Myocyte (in vitro differentiated cells): ENCODE data around the gene TRIM62. TPM values are rescaled to one million over a fixed set of nuclear protein-coding genes. Genes with fewer than 3 reads are reported as not detected.
"Not testable (repeated sequence)": the region's sequence is repeated elsewhere in the genome, so short reads cannot be mapped to it uniquely, and the experiment has no call there.

Experiments
- DNase-seq: peaks from one replicate; pipeline ENCODE4 v3.0.0-alpha.2; 2012; ENCODE audit warnings: low read depth
- total RNA-seq: library from RNA; depleted of rRNA; stranded (reverse); fragments of >200 nt; gene quantifications from 2 replicates; pipeline ENCODE4 v1.2.3, GENCODE V29; 2014

The TRIM62 gene
- total RNA-seq, 1 donor from 2014 or later, result 16.8 TPM

DNA sequence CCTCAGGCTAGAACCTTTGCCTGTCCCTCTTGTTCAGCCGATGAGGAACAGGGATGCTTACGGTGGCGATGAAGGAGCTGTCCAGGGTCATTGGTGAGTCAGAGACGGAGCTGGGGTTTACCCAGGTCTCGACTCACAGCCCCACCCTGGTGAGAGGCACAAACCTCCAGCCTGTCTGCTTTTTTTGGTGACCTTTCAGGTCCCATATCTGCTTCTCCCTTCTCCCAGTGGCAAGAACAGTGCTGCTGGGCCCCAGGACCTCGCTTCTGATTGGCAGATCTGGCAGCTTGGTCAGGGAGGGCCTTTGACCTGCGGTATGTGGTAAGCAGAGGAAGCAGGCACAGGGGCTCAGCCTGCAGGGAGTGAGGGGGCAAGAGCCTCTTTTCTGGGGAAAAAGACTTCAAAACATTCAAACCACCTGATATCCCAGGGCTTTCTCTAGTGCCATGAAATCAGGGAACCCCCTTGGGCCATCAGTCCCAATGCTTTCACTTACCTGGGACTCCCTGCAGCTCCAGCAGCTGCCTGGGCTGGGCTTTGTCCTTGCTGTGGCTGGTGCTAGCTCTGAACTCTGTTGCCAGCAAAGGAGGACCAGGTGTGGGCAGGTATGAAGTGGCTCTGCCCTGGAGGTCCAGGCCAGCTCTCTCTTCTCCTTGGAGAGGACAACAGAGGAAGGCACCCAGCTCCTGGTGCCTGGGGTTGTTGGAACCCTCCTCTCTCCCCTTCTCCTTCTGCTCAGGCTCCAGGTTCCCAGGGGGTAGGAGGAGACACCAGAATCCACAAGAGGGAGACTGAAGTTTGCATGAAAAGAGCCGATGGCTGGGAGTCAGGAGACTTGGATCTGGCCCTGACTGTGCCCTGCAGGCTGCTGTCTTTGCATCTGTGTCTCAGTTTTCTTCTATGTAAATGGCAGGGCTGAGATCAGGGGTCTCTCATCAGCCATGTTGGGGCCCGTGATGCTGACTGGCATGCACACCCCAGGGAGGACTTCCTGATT, 41.4 kb downstream of the TRIM62 start:
- no peak for DNase-seq

DNA sequence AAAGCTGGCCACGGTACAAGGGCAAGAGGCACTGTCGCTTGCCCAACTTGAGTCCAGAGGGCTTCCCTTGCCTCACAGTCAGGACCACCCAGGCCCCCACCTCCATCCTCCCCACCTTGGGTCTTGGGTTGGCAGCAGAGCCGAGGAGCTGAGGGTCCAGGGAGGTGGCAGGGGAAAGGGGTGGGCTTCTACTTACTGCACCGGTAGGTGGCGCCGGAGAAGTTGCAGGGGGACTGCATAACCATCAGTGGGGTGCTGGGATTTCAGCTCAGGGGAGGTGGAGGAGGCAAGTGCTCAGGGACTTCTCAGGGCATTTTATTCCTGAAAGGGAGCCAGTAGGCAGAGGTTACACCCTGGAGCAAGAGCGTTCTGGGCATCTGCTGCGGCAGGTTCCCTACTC, 44.0 kb downstream of the TRIM62 start:
- no peak for DNase-seq

DNA sequence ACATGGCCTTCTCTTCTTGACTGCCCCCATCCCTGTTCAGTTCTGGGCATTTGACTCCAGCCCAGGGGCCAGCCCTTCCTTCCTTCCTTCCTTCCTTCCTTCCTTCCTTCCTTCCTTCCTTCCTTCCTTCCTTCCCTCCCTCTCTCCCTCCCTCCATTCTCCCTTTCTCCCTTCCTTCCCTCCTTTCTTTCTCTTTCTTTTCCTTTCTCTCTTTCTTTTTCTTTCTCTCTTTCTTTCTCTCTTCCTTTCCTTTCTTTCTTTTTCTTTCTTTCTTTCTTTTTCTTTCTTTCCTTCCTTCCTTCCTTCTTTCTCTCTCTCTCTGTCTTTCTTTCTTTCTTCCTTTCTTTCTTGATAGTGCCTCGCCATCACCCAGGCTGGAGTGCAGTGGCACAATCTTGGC, 45.8 kb downstream of the TRIM62 start:
- not testable (repeated sequence) for DNase-seq

DNA sequence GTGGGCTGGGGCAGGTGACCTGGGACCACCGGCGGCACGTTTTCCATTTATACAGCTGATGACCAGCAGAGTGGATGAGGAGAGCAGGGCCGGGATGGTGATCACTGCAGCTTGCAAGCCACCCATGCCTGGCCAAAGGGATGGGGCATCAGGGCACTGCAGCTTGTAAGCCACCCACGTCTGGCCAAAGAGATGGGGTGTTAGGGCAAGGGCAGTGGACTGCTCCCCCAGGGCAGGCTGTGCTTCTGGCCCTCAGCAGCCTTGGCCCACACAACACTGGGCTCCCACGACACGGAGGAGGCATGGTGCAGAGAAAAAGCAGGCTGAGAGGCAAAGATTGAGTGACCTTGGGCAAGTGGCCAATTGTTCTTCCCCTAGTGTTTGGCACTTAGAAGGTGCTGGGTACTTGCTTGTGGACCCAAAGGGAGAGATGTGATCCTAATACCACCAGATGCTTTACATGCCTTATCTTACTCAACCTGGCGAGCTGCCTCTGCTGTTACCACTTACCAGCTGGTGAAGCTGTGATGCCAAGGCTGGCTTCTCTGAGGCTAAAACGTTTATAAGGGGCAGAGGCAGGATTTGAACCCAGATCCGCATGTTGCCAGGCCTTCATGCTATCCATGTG, 48.3 kb downstream of the TRIM62 start:
- DNase-seq, result peak; percentile 79

DNA sequence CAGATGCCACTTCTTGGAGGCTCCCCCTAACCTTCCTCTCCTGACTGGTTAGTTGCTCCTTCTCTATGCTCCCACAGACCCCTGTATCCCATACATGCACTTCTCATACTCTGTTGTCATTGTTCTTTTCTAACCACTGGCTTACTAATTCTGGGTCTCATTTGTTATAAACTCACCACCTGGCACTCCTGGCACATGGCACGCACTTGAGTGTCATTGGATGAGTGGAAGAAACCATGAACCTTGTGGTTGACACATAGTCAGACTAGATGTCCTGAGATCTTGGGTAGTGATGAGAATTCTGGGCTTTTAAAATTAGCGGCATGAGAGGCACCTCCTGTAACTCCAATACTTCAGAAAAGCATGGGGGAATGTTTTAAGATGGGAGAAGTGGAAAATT, 49.3 kb downstream of the TRIM62 start:
- peak; percentile 73 for DNase-seq

DNA sequence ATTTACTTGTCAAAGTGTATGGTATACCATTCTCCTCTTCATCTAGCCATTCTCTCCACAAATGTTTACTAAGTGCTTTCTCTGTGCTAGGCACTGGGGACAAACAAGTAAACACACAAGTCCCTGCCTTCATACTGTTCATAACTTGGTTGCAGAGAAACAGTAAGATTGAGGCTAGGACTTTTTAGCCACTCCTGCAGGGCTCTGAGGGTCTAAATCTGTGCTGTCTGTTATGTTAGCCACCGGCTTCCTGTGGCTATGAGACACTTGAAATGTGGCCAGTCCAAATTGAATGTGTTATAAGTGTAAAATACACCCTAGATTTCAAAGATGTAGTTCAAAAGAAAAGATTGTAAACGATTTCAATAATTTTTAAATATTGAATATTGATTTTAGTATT, 50.7 kb downstream of the TRIM62 start:
- DNase-seq, result peak; percentile 67

DNA sequence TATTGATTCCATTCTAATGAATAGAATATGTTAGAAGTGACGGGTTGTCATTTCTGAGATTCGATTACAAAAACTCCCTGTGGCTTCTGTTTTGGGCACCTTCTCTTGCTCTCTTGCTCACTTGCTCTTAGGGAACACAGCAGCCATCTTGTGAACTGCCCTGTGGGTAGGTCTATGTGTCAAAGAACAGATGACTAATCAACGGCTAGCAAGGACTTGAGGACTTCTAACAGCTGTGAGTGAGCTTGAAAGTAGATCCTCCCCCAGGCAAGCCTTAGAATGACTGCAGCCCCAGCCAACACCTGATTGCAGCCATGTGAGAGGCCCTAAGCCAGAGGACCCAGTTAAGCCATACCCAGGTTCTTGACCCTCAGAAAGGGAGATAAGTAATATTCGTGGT, 51.5 kb downstream of the TRIM62 start:
- peak; percentile 98 for DNase-seq

DNA sequence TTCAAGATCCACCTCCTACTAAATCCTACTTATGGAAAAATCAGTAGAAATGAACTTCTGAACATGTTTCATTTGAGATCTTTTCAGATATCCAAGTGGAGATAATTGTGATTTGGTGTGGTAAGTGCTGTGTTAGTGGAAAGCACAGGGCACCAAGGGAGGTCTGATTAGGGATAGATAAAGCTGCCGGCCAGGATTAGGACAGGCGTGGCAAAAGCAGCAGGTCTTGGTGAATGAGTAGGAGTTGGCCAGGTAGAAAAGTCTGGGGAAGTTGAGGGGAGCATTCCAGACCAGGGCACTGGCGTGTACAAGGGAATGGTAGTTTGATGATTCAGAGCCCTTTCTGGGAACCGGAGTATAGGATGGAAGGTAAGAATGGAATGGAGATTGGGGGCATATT, 53.1 kb downstream of the TRIM62 start:
- DNase-seq, result no peak

DNA sequence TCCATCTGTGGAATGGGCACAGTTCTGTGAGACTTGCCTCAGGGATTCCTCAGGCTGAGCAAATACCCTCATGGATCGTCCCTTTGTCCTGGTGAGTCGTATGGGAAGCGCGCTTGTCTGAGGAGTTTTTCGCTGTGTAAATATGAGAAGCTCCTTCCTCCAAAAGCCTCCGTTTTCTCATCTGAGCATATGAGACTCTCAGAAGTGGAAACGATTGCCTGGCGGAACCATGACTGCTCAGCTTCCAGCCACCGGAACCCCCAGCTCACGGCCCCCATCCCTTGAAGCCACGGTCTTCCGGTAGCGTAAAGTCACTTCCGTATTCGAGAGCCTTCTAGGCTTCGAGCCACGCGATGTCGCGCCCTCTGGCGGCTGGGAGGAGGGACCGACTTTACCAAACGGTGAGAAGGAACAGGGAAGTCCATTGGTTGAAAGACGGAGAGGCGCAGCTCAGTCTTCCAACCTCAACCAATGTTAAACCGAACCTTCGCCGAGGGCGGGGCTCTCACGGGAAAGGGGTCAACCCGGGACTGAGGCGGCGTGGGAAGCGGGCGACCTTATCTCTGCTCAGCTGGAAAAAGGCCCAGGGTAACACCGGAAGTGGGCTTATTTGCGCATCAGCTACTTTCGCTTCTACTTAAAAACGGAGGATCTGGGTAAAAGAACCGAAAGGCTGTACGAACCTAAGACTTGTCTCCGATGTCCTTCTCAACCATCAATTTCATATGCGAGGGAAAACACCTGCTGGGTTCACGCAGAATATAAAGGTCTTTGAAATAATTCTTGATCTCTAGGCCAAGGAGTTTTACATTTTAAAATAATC, 54.6 kb downstream of the TRIM62 start:
- DNase-seq, result peak; percentile 100

DNA sequence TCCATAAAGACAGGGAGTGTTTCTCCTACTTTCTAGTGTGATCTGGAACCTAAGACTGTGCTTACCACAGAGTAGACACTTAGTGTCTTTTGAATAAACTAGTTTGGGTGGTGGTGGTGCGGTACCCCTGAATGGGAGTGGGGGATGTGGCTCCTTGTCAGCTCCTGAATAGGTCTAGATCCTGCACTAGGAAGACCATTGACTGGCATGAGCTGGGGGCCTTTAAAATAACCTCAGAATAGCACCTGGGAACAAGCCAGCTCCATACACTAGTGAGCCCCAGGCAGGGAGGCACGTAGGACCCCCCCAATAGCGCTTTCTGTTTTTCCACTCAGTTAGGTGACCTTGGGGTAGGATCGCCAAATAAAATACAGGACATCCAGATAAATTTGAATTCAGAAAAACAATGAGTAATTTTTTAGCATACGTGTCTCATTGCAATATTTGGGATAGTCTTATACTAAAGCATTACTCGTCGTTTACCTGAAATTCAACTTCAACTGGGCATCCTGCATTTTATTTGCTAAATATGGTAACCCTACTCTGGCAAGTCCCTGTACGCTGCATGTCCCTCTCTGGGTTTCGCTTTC, 55.3 kb downstream of the TRIM62 start:
- DNase-seq, result no peak

DNA sequence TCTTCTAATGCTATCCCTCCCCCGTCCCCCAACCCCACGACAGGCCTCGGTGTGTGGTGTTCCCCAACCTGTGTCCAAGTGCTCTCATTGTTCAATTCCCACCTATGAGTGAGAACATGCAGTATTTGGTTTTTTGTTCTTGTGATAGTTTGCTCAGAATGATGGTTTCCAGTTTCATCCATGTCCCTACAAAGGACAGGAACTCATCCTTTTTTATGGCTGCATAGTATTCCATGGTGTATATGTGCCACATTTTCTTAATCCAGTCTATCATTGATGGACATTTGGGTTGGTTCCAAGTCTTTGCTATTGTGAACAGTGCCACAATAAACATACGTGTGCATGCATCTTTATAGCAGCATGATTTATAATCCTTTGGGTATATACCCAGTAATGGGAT, 57.2 kb downstream of the TRIM62 start:
- DNase-seq, result not testable (repeated sequence)

DNA sequence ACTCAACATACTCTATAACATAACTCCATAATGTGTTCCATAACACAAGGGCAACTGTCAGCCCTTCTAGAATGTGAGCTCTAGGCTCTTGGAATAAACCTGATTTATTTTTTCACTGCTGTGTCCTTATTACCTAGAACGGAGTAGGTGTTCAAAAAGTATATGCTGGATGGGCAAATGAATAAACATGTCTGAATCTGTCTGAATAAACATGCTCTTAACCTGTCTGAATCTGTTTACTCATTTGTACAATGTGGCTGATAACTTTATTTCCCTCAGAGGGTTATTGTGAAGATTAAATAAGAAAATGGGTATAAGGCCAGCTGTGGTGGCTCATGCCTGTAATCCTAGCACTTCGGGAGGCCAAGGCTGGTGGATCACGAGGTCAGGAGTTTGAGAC, 58.6 kb downstream of the TRIM62 start:
- DNase-seq, result no peak

DNA sequence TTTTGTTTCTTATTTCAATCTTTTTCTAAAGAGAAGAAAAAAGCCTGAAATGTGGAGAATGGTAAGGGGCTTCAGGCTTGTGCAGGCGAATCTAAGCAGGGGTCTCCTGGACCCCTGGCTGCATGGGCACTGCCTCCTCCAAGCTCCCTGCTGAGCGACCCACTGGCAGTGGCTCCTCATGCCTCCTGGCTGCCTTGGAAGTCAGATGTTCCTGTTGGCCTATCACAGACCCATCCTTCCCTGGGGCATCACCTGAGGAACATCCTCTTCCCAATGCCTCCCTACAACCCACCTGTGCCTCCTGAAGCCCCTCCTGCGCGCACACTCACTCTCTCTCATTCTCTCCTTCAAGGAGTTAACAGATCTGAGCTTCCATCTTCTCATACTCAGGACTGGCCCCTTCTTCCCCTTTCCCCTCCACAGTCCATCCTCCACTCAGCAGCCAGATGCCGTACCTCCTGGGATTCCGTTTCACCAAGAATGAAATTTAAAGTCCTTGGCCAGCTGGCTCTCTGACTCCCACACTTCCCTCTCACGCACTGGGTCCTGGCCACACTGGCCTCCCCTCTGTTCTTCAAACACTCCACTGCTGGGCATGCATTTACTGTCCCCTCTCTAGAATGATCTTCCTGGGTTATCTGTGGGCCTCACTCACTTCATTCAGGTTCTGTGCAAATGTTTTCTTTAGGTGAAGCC, 59.2 kb downstream of the TRIM62 start:
- DNase-seq, result no peak

DNA sequence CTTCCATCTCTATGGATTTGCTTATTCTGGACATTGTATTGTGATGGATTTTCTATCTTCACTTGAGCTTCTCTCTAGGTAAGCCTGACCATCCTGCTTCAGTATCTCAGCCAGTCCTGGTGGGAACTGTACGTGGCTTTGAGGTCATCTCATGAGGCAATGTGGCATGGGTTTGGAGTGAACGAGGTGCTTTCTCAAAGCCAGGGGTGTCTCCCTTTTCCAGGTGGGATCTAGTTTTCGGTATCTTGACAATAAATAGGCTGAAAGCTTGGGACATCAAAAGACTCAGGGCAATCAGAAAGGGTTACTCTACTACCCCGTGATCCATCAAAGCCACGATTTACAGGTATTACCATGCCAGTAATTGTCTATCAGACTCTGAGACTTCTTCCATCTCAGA, 60.1 kb downstream of the TRIM62 start:
- DNase-seq, result no peak

DNA sequence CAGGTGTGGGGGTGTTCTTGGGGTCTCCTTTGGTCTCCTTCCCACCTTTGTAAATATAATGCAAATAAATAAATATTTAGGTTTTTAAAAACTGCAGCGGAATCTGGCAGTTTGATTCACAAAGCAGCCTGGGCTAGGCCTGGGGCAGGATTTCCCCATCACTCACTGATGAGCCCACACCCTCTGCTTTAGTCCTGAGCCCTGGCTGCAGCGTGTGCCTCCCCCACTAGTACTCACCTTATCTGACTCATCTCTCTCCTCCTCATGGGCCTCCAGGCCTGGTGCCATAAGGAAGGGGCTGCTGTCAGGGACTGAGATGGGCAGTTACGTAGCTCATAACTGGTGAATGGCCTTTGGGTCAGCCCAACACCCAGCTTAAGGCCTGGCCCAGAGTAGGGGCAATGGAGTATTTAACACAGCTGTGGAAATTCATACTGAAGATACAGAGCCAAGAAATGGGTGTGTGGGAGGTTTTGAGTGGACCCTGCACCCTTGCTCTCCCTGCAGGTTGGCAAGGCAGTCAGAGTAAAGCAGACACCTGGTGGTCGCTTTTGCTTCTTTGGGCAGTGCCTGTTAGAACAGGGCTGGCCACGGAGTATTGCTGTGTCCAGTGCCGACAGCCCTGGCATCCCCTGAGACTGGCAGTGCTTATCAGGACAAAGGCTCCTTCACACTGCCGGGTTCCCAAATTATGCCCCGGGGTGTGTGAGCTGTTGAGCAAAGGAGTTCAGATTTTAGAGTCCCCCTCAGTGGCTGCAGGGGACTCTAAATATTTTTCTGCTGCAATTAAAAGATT, 61.2 kb downstream of the TRIM62 start:
- DNase-seq, result no peak

DNA sequence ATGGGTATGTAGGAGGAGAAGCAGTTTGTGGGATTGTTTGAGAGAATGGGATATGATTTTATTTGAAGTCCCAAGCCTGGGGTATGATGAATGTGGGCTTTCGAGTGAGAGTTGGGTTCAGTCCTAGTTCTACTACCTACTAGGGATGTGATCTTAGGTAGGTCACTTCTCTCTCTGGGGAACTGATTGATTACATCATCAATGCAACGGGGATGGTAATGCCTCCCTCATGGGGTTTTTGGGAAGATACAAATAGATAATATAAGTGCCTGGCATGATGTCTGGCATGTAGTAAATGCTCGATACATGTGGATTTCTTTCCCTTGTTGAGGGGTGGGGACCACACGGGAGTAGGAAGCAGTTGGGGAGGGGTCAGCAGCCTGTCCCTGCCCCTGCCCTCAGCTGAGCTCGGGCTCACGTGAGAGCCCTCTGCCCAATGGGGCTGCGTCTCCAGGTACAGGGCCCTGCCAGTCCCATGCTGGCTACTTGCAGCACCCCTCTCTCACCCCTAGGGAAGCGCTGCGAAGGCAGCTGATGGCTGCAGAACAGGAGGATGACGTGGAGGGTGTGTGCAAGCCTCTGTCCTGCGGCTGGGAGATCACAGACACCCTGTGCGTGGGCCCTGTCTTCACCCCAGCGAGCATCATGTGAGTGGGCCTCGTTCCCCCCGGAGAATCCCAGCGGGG, 62.2 kb downstream of the TRIM62 start:
- DNase-seq, result no peak

DNA sequence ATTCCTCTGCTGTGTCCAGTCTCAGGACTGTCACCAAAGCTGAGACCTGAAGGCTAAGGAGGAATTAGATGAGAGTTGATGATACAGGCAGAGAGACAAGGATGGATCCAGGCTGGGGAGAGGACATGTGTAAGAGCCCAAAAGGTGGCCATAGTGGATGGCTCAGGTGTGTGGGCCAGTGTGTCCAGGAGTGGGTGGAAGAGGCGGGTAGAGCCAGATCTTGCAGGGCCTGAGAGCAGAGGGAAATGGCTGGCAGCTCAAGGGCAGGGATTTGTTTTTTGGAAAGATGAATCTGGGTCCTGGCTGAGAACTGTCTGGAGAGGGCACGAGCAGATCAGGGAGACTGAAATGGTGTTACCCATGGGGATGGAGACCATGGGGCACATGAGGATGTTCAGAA, 62.8 kb downstream of the TRIM62 start:
- no peak for DNase-seq

DNA sequence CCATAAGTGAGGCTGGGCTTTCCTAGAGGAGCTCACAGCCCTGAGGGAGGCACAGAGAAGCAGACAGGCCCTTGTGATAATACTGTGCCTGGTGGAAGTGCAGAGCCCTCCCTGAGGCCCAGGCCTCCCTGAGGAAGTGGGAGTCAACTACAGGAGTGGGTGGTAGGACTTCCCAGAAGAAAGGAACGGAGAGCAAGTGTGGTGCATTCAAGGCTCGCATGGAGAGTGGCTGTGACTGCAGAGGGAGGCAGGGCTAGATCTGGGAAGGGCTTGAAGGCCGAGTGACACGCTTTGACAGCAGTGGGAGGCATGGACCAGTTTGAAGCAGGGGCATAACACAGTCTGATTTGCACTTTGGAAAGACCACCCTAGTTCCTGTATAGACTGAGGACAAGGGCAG, 63.6 kb downstream of the TRIM62 start:
- DNase-seq, result no peak

DNA sequence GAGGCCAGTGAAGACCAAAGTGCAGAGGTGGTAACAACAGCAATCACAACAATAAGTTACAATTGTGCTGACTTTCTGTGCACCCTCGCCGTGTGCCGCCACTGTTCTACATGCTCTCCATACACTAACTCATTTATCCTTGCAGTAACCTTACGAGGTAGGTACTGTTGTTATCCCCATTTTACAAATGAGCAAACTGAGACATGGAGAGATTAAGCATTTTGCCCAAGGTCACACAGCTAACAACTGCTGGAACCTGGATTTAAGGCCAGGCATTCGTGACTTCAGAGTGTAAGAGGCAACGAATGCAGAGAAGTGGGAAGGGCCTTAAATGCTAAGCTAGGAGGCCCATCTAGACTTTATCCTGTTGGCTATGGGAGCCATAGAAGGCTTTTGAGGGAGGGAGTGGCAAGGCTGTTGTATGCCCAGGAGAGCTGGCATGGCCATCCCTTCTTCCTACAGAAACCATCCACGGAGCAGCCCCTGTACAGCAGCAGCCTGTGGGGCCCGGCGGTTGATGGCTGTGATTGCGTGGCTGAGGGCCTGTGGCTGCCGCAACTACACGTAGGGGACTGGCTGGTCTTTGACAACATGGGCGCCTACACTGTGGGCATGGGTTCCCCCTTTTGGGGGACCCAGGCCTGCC, 64.3 kb downstream of the TRIM62 start:
- DNase-seq, result no peak
